Activated T-cell treated with anti-CD3 and anti-CD28 coated beads, Interleukin-2, amount 50 U/mL, for 72 hours (primary cell): ENCODE data around the gene ATL2. TPM values are rescaled to one million over a fixed set of nuclear protein-coding genes. Genes with fewer than 3 reads are reported as not detected.
"Not testable (repeated sequence)": the region's sequence is repeated elsewhere in the genome, so short reads cannot be mapped to it uniquely, and the experiment has no call there.

ENCODE experiments used
- ATAC-seq, 2 donors: fragments of 150-1000 bp; cut with Tn5 transposase; replicated peaks in 1 of 2; 2 replicates each; pipeline ENCODE4 v1.10.0; 2021; ENCODE audit warnings: moderate library complexity in 2 of 2, mild to moderate bottlenecking in 1 of 2
- DNase-seq, 2 donors: peaks; one replicate each; pipeline ENCODE4 v3.0.0; 2021 to 2022; ENCODE audit warnings: mixed read lengths in 1 of 2
- H3K27ac Mint-ChIP-seq: one replicate; pipeline ENCODE4 v1.8.0; 2022; ENCODE audit warnings: mild to moderate bottlenecking, moderate library complexity, mixed read lengths
- H3K27me3 Mint-ChIP-seq: one replicate; pipeline ENCODE4 v1.8.0; 2022; ENCODE audit warnings: low read depth, mixed read lengths
- H3K36me3 Mint-ChIP-seq, 2 donors: one replicate each; pipeline ENCODE4 v1.8.0; 2022; ENCODE audit warnings: mixed read lengths in 2 of 2, mild to moderate bottlenecking in 1 of 2; ENCODE audit not compliant: insufficient read depth in 2 of 2
- H3K4me1 Mint-ChIP-seq: one replicate; pipeline ENCODE4 v1.8.0; 2022; ENCODE audit warnings: low read depth, mixed read lengths
- H3K4me3 Mint-ChIP-seq, 2 donors: one replicate each; pipeline ENCODE4 v1.8.0; 2022; ENCODE audit warnings: mild to moderate bottlenecking in 2 of 2, mixed read lengths in 2 of 2, moderate library complexity in 2 of 2
- H3K9me3 Mint-ChIP-seq, 2 donors: one replicate each; pipeline ENCODE4 v1.8.0; 2022; ENCODE audit warnings: mixed read lengths in 2 of 2
- total RNA-seq, 2 donors: library from RNA; stranded (reverse); gene quantifications; one replicate each; pipeline ENCODE4 v1.2.3, GENCODE V29; 2022

The ATL2 gene
- total RNA-seq, 2 donors from 2014 or later, result 55.0 to 63.5 TPM

DNA sequence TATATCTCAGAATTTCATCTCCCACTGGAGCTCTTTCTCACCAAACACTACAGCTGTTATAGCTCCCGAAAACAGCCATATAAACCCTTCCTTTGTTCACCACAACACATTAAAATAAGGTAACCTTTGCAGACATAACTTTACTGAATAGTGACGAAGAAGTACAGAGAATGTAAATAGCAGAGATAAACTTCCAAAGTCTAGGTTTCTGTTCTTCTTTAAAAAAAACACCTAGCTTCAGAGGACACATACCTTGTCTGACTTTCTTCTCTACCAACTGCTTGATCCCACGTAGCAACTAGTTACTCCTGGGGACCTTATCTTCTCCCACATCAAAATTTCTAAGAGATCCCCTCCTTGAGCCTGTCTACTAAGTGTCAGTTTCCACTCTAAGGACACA is 32.3 kb downstream of the ATL2 start:
- Mint-ChIP-seq H3K9me3 (peaks cover 2% of the 10 kb centered on the region in 2 donors), H3K27me3 (no peaks in the 10 kb centered on the region), H3K4me1 (no peaks in the 10 kb centered on the region), H3K4me3 (no peak overlapping the region), H3K36me3 (peaks cover 2 to 22% of the 10 kb centered on the region in 2 donors), H3K27ac (no peak overlapping the region)
- no peak for DNase-seq
- no peak for ATAC-seq

DNA sequence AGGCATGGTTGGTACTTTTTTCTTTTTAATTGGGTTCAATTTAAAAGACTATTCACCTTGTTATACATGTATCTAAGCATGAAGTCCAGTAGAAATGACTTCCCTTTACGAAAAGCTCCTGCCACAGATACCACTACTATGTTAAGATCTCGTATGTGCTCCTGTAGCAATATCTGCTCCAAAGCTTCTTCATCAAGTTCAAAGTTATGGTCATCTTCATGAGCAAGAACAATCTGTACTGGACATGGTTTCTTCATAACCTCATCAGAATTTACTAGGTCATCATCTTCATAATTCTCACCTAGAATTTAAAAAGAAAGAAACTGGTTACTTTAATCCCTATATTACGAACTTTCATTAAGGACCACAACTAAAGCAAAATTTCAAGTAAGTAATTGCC is 33.9 kb downstream of the ATL2 start:
- H3K27me3 Mint-ChIP-seq, result no peaks in the 10 kb centered on the region

DNA sequence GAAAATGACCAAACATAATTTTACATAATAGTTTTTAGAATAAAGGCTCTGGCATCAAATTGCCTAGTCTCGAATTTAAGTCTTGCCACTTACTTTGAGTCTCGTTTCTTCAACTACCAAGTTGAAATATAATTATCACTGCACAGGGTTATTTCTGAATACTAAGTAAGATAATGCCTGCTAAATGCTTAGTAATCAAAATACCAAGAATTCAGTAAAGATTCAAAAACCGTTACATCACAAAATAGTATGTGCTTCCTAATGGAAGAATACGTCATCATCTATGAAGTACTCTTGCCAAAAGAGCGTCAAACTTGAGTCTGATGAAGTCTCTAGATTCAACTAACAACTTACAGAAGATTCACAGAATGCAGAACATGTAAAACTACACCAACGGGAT is 40.5 kb downstream of the ATL2 start:
- Mint-ChIP-seq H3K27me3 (no peaks in the 10 kb centered on the region), H3K4me1 (no peaks in the 10 kb centered on the region)

More for the DNA sequence above, 33.9 kb downstream of the ATL2 start:
- Mint-ChIP-seq H3K4me3 (no peak overlapping the region), H3K27ac (no peak overlapping the region), H3K36me3 (peaks cover 2 to 22% of the 10 kb centered on the region in 2 donors), H3K9me3 (peaks cover 2% of the 10 kb centered on the region in 2 donors), H3K4me1 (no peaks in the 10 kb centered on the region)
- no peak for ATAC-seq
- no peak for DNase-seq

DNA sequence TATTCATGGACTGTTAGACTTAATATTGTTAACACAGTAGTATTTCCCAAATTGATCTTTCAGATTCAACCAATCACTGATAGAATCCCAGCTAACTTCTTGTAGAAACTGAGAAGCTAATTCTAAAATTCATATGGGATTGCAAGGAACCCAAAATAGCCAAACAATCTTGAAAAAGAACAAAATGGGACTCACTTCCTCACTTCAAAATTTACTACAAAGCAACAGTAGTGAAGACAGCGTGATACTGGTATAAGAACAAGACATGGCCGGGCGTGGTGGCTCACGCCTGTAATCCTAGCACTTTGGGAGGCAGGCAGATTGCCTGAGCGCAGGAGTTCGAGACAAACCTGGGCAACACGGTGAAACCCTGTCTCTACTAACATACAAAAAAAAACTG is 46.3 kb downstream of the ATL2 start:
- H3K27me3 Mint-ChIP-seq, result no peaks in the 10 kb centered on the region
- no peak overlapping the region for H3K4me3 Mint-ChIP-seq
- peaks cover 1 to 2% of the 10 kb centered on the region in 2 donors for H3K9me3 Mint-ChIP-seq
- peaks cover 18% of the 10 kb centered on the region for H3K4me1 Mint-ChIP-seq
- peaks cover 11 to 42% of the 10 kb centered on the region in 2 donors for H3K36me3 Mint-ChIP-seq
- no peak overlapping the region for H3K27ac Mint-ChIP-seq
- no peak for ATAC-seq
- DNase-seq, result no peak

More for the DNA sequence above, 40.5 kb downstream of the ATL2 start:
- H3K27ac Mint-ChIP-seq, result no peak overlapping the region
- ATAC-seq (no peak), DNase-seq (no peak)
- H3K4me3 Mint-ChIP-seq, result no peak overlapping the region
- H3K36me3 Mint-ChIP-seq, result peaks cover 1 to 14% of the 10 kb centered on the region in 2 donors
- no peaks in the 10 kb centered on the region for H3K9me3 Mint-ChIP-seq

DNA sequence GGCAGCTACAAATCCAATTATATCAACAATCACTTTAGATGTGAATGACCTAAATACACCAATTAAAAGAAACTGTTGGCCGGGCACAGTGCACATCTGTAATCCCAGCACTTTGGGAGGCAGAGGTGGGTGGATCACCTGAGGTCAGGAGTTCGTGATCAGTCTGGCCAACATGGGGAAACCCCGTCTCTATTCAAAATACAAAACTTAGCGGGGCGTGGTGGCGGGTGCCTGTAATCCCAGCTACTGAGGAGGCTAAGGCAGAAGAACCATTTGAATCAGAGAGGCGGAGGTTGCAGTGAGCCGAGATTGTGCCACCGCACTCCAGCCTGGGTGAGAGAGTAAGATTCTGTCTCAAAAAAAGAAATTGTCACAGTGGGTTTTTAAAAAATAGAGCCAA is 49.5 kb downstream of the ATL2 start:
- no peak for ATAC-seq
- DNase-seq, result no peak
- Mint-ChIP-seq H3K4me3 (no peak overlapping the region), H3K27me3 (no peaks in the 10 kb centered on the region), H3K27ac (no peak overlapping the region), H3K4me1 (peaks cover 28% of the 10 kb centered on the region), H3K9me3 (peaks cover 1 to 2% of the 10 kb centered on the region in 2 donors), H3K36me3 (peaks cover 11 to 39% of the 10 kb centered on the region in 2 donors)

DNA sequence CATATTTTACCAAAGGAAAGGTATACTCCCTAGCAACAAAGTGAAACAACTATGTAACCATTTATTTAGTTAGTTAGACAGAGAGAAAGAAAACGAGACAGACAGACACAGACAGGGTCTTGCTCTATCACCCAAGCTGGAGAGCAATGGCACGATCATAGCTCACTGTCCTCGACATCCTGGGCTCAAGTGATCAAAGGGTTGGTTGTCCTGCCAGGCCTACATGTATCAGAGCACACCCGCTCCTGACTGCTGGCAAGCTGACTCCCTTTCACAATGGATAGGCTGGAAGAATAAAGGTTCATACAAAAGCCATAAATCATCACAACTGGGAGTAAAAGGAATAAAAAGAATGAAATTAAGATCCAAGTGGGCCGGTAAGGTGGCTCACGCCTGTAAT is 53.5 kb downstream of the ATL2 start:
- Mint-ChIP-seq H3K27ac (no peak overlapping the region), H3K4me3 (no peak overlapping the region), H3K27me3 (no peaks in the 10 kb centered on the region), H3K36me3 (peaks cover 3 to 12% of the 10 kb centered on the region in 2 donors), H3K4me1 (peaks cover 30% of the 10 kb centered on the region), H3K9me3 (no peaks in the 10 kb centered on the region)
- DNase-seq (no peak), ATAC-seq (no peak)

DNA sequence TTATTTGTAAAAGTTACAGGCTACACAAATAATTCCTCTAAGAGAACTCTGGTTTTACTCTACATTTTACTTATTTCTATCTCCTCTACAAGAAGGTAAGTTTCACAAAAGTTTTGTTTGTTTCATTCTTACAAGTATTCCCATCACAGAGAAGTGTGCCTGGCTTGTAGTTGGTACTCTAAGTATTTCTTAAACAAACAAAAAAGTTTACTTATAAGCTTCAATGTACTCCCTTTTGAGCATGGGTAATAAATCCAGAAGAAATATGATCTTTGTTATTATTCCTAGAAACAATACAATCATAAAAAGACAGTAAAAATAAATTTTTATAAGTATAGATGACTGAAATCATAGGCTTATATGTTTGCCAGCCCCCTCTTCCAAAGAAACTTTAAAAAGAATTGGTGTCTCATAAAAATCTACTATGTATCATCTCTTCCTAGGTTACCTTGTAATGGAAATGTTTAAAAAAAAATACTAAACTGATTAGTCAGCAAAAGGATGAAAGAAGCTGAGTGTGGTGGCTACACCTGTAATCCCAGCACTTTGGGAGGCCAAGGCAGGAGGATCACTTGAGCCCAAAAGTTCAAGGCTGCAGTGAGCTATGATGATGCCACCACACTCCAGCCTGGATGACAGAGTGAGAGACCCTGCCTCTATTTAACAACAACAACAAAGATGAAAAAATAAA is 54.7 kb downstream of the ATL2 start:
- Mint-ChIP-seq H3K4me3 (no peak overlapping the region), H3K27me3 (no peaks in the 10 kb centered on the region), H3K4me1 (peaks cover 27% of the 10 kb centered on the region), H3K36me3 (peaks cover 2 to 9% of the 10 kb centered on the region in 2 donors), H3K9me3 (no peaks in the 10 kb centered on the region), H3K27ac (no peak overlapping the region)
- DNase-seq (no peak), ATAC-seq (no peak)

DNA sequence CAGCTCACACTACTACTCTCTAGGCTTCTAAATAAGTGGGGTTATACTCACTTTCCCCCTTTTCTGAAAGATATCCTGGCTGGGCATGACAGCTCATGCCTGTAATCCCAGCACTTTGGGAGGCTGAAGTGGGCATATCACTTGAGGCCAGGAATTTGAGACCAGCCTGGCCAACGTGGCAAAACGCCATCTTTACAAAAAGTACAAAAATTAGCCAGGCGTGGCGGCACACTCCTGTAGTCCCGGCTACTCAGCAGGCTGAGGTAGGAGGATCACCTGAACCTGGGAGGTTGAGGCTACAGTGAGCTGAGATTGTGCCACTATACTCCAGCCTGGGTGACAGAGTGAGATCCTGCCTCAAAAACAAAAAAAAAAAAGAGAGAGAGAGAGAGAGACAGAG is 57.8 kb downstream of the ATL2 start:
- not testable (repeated sequence) for H3K36me3 Mint-ChIP-seq, ATAC-seq, H3K27me3 Mint-ChIP-seq, H3K9me3 Mint-ChIP-seq, DNase-seq, H3K4me3 Mint-ChIP-seq
- Mint-ChIP-seq H3K27ac (peak overlapping the region; percentile 28), H3K4me1 (peaks cover 29% of the 10 kb centered on the region)

DNA sequence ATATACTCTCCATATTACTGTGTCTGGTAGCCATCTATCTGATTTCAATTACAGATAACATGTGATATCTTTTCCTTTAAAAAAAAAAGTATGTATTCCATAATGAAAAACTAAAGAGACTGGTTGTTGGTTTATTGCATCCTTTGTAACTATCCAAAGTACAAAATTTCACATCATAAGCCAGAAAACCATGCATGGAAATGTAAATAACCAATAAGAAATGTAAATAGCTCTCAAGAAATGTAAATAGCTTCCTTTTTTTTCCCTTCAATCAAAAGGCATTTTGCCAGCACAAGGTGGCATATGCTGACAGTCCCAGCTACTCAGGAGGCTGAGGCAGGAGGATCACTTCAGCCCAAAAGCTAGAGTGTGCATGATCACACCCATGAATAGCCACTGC is 59.3 kb downstream of the ATL2 start:
- H3K9me3 Mint-ChIP-seq, result no peaks in the 10 kb centered on the region
- peaks cover 25% of the 10 kb centered on the region for H3K4me1 Mint-ChIP-seq
- ATAC-seq (no peak), DNase-seq (no peak)
- H3K36me3 Mint-ChIP-seq, result peaks cover 3 to 16% of the 10 kb centered on the region in 2 donors
- no peak overlapping the region for H3K4me3 Mint-ChIP-seq
- H3K27ac Mint-ChIP-seq, result no peak overlapping the region
- no peaks in the 10 kb centered on the region for H3K27me3 Mint-ChIP-seq

DNA sequence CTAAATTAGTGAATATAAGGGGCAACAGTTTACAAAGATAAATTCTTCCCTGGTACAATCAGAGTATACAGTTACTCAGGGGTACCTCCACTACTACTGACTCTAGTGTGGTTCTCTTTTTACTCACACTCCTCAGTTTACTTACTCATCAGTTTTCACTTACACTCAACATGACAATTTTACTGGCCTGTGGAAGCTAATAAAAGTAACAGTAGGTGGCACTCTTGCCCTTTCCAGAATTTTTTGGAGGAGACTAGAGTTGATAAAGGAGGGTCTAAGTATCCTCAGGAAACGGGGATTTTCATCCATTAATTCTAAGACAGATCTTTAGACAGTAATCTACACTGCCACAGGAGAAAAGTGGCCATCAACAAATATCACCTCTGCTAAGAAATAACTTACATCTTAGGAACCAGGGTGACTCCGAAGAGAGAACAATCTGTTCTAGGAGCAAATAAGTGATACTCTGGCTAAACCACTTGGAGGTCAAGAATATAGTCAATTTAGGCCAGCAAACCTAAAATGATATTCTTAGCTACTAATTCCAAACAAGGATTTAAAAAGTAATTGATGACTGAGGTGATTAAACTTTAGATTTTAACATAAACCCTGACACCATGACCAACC is 61.3 kb downstream of the ATL2 start:
- Mint-ChIP-seq H3K36me3 (peaks cover 9 to 31% of the 10 kb centered on the region in 2 donors), H3K27ac (no peak overlapping the region), H3K27me3 (no peaks in the 10 kb centered on the region), H3K4me3 (no peak overlapping the region), H3K9me3 (no peaks in the 10 kb centered on the region), H3K4me1 (peaks cover 22% of the 10 kb centered on the region)
- ATAC-seq, result peak; percentile 100
- DNase-seq, result peak; percentile 16 to 37

DNA sequence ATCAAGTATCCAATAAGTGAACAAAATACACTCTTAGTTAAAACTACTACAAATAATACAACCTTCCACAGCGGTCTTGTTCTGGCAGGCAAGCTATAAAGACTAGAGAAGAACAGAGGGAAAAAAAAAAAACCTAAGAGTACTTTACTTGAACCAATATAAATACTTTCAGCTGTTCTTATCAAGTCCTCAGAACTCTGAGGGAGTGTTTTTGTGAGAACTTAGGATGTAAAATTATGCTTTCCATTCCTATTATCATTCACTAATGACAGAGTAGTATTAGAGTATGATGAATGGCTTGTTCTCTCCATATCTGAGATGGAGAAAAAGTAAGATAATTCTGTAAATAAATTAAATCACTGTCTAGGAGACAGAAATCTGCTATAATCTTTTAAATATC is 68.3 kb downstream of the ATL2 start:
- no peaks in the 10 kb centered on the region for H3K27me3 Mint-ChIP-seq
- no peak overlapping the region for H3K4me3 Mint-ChIP-seq
- ATAC-seq (no peak), DNase-seq (no peak)
- H3K4me1 Mint-ChIP-seq, result peaks cover 14% of the 10 kb centered on the region
- H3K36me3 Mint-ChIP-seq, result peaks cover 16 to 50% of the 10 kb centered on the region in 2 donors
- H3K27ac Mint-ChIP-seq, result no peak overlapping the region
- no peaks in the 10 kb centered on the region for H3K9me3 Mint-ChIP-seq

DNA sequence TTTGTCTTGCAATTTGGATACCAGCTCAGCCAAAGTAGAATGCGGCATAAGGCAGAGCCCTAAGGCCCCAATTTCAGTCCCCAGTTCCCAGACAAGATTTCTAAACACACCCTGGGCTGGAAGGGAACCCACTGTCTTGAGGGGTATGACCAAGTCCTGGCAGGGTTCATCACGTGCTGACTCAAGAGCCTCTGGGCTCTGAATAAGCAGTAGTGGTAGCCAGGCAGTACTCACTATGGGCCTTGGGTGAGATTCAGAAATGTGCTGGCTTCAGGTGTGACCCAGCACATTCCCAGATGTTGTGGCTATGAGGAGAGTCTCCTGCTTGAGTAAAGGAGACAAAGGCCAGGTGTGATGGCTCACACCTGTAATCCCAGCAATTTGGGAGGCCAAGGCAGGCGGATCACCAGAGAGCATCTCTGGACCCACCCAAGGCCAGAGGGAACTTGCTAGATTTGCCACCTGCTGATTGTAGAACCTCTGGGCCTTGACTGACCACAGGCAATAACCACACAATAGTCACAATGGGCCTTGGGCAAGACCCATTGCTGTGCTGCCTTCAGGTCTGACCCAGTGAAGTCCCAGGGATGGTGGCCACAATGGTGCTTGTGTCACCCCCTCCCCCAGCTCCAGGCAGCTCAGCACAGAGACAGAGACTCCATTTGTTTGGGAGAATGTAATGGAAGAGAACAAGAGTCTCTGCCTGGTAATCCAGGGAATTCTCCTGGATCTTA is 74.9 kb downstream of the ATL2 start:
- H3K4me1 Mint-ChIP-seq, result peaks cover 37% of the 10 kb centered on the region
- H3K4me3 Mint-ChIP-seq, result no peak overlapping the region
- DNase-seq (no peak), ATAC-seq (peak; percentile 56 to 66)
- H3K27ac Mint-ChIP-seq, result no peak overlapping the region
- no peaks in the 10 kb centered on the region for H3K9me3 Mint-ChIP-seq
- no peaks in the 10 kb centered on the region for H3K27me3 Mint-ChIP-seq
- peaks cover 11 to 35% of the 10 kb centered on the region in 2 donors for H3K36me3 Mint-ChIP-seq

DNA sequence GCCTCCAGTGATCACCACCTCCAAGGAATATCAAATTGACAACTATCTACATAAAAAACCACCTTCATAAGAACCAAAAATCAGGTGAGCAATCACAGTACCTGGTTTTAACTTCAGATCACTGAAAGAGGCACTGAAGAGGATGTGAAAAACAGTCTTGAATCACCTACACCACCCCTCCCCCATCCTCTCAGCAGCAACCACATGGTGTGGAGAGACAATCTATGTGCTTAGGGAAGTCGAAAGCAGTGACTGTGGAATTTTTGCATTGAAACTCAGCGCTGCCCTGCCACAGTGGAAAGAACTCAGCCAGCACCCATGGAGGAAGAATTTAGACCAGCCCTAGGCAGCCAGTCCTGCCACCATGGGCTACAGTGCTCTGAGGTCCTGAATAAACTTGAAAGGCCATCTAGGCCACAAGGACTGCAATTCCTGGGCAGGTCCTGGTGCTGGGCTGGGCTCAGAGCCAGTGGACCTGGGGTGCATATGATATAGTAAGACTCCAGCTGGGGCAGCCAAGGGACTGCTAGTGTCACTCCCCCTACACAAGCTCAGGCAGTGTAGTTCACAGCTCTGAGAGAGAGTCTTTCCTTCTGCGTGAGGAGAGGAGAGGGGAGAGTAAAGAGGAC is 75.6 kb downstream of the ATL2 start:
- Mint-ChIP-seq H3K4me1 (peaks cover 39% of the 10 kb centered on the region), H3K27me3 (no peaks in the 10 kb centered on the region), H3K9me3 (no peaks in the 10 kb centered on the region), H3K4me3 (peak overlapping the region in 1 of 2 donors; percentile 9), H3K27ac (no peak overlapping the region), H3K36me3 (peaks cover 11 to 39% of the 10 kb centered on the region in 2 donors)
- DNase-seq, result peak; percentile 33 to 48
- ATAC-seq, result peak; percentile 71 to 74
